ENCODE data around the gene SOX11. TPM values are rescaled to one million over a fixed set of nuclear protein-coding genes. Genes with fewer than 3 reads are reported as not detected.
"Not testable (repeated sequence)": the region's sequence is repeated elsewhere in the genome, so short reads cannot be mapped to it uniquely, and the experiment has no call there.

The SOX11 gene
- polyA plus RNA-seq (2013), result not detected

GRCh38 chr2:5691985-5692529, at the start of gene SOX11:
Gene SOX11 (plus strand): TSS chr2:5692384. CDS start chr2:5692722, 338 bp downstream.
- H3K9me3 ChIP-seq (ENCODE audit: control extremely low read depth in 1 of 5, control insufficient read depth in 4 of 5, insufficient read depth in 2 of 5, low read depth in 1 of 5, low read length in 4 of 5), result peaks cover 0 to 2% (median 0%) of the 10 kb centered on the region in 5 experiments
- ChIA-PET POLR2A (no interaction called here), CTCF (no interaction called here)
- H3K27me3 ChIP-seq (replicated peaks in 2 of 5; ENCODE audit: control insufficient read depth in 4 of 5, insufficient read depth in 5 of 5, low read length in 4 of 5), result peaks cover 12 to 98% (median 38%) of the 10 kb centered on the region in 5 experiments
- peaks cover 0 to 39% (median 26%) of the 10 kb centered on the region in 4 experiments for H3K4me1 ChIP-seq (ENCODE audit: control extremely low read depth in 1 of 4, control insufficient read depth in 4 of 4, insufficient read depth in 4 of 4, low read length in 3 of 4)
- 4% methylated on average over 38 of the region's 60 CpGs for WGBS (ENCODE audit: insufficient coverage)
- H3K36me3 ChIP-seq (ENCODE audit: control insufficient read depth in 4 of 4, insufficient read depth in 4 of 4, low read length in 3 of 4), result no peaks in the 10 kb centered on the region
- peak; percentile 43 to 71 (median 63) for DNase-seq
- peak within 1 kb of the TSS in 4 of 7 experiments; percentile 10 to 36 (median 28) for H3K4me3 ChIP-seq (ENCODE audit: control insufficient read depth in 1 of 7, extremely low read depth in 1 of 7, insufficient read depth in 4 of 7, low read depth in 2 of 7, low read length in 6 of 7)
- no peak within 1 kb of the TSS for H3K27ac ChIP-seq (ENCODE audit: insufficient read depth in 1 of 2, low read depth in 1 of 2, low read length in 2 of 2, poor library complexity in 1 of 2, severe bottlenecking in 2 of 2)

GRCh38 chr2:5652734-5653133, 39.5 kb upstream of the SOX11 start:
- POLR2A ChIA-PET; H3K4me1 ChIP-seq (ENCODE audit: control extremely low read depth in 1 of 4, control insufficient read depth in 4 of 4, insufficient read depth in 4 of 4, low read length in 3 of 4); DNase-seq; CTCF ChIA-PET; H3K4me3 ChIP-seq (ENCODE audit: control insufficient read depth in 1 of 7, extremely low read depth in 1 of 7, insufficient read depth in 4 of 7, low read depth in 2 of 7, low read length in 6 of 7); H3K36me3 ChIP-seq (ENCODE audit: control insufficient read depth in 4 of 4, insufficient read depth in 4 of 4, low read length in 3 of 4); H3K27ac ChIP-seq (ENCODE audit: insufficient read depth in 1 of 2, low read depth in 1 of 2, low read length in 2 of 2, poor library complexity in 1 of 2, severe bottlenecking in 2 of 2); H3K9me3 ChIP-seq (ENCODE audit: control extremely low read depth in 1 of 5, control insufficient read depth in 4 of 5, insufficient read depth in 2 of 5, low read depth in 1 of 5, low read length in 4 of 5); H3K27me3 ChIP-seq (replicated peaks in 2 of 5; ENCODE audit: control insufficient read depth in 4 of 5, insufficient read depth in 5 of 5, low read length in 4 of 5): not testable (repeated sequence)
- no CpG with 5 or more reads among the region's 2 CpGs for WGBS (ENCODE audit: insufficient coverage)

GRCh38 chr2:5653756-5654155, 38.4 kb upstream of the SOX11 start:
- H3K36me3 ChIP-seq (ENCODE audit: control insufficient read depth in 4 of 4, insufficient read depth in 4 of 4, low read length in 3 of 4); CTCF ChIA-PET; DNase-seq; H3K4me1 ChIP-seq (ENCODE audit: control extremely low read depth in 1 of 4, control insufficient read depth in 4 of 4, insufficient read depth in 4 of 4, low read length in 3 of 4); H3K27me3 ChIP-seq (replicated peaks in 2 of 5; ENCODE audit: control insufficient read depth in 4 of 5, insufficient read depth in 5 of 5, low read length in 4 of 5); H3K27ac ChIP-seq (ENCODE audit: insufficient read depth in 1 of 2, low read depth in 1 of 2, low read length in 2 of 2, poor library complexity in 1 of 2, severe bottlenecking in 2 of 2); POLR2A ChIA-PET; H3K4me3 ChIP-seq (ENCODE audit: control insufficient read depth in 1 of 7, extremely low read depth in 1 of 7, insufficient read depth in 4 of 7, low read depth in 2 of 7, low read length in 6 of 7); H3K9me3 ChIP-seq (ENCODE audit: control extremely low read depth in 1 of 5, control insufficient read depth in 4 of 5, insufficient read depth in 2 of 5, low read depth in 1 of 5, low read length in 4 of 5): not testable (repeated sequence)
- WGBS (ENCODE audit: insufficient coverage), result 90% methylated on average over 2 of the region's 4 CpGs

- Histone ChIP-seq H3K4me3 (ENCODE audit: control insufficient read depth in 1 of 7, extremely low read depth in 1 of 7, insufficient read depth in 4 of 7, low read depth in 2 of 7, low read length in 6 of 7) (no peak overlapping the region), H3K9me3 (ENCODE audit: control extremely low read depth in 1 of 5, control insufficient read depth in 4 of 5, insufficient read depth in 2 of 5, low read depth in 1 of 5, low read length in 4 of 5) (no peaks in the 10 kb centered on the region), H3K27ac (ENCODE audit: insufficient read depth in 1 of 2, low read depth in 1 of 2, low read length in 2 of 2, poor library complexity in 1 of 2, severe bottlenecking in 2 of 2) (no peak overlapping the region), H3K36me3 (ENCODE audit: control insufficient read depth in 4 of 4, insufficient read depth in 4 of 4, low read length in 3 of 4) (no peaks in the 10 kb centered on the region), H3K4me1 (ENCODE audit: control extremely low read depth in 1 of 4, control insufficient read depth in 4 of 4, insufficient read depth in 4 of 4, low read length in 3 of 4) (no peaks in the 10 kb centered on the region), H3K27me3 (replicated peaks in 2 of 5; ENCODE audit: control insufficient read depth in 4 of 5, insufficient read depth in 5 of 5, low read length in 4 of 5) (peaks cover 0 to 2% (median 0%) of the 10 kb centered on the region in 5 experiments)
- CTCF ChIA-PET, result no interaction called here
- WGBS (ENCODE audit: insufficient coverage), result 100% methylated on average over 1 of the region's 4 CpGs
- DNase-seq, result no peak
- POLR2A ChIA-PET, result no interaction called here
These were observed 35.0 kb upstream of the SOX11 start for GRCh38 chr2:5657231-5657630.

GRCh38 chr2:5660591-5660990, 31.6 kb upstream of the SOX11 start:
- POLR2A ChIA-PET, result no interaction called here

GRCh38 chr2:5661362-5661761, 30.8 kb upstream of the SOX11 start:
- DNase-seq, result no peak
- no peaks in the 10 kb centered on the region for H3K9me3 ChIP-seq (ENCODE audit: control extremely low read depth in 1 of 5, control insufficient read depth in 4 of 5, insufficient read depth in 2 of 5, low read depth in 1 of 5, low read length in 4 of 5)
- H3K36me3 ChIP-seq (ENCODE audit: control insufficient read depth in 4 of 4, insufficient read depth in 4 of 4, low read length in 3 of 4), result no peaks in the 10 kb centered on the region
- H3K27me3 ChIP-seq (replicated peaks in 2 of 5; ENCODE audit: control insufficient read depth in 4 of 5, insufficient read depth in 5 of 5, low read length in 4 of 5), result peaks cover 0 to 2% (median 0%) of the 10 kb centered on the region in 5 experiments
- WGBS (ENCODE audit: insufficient coverage), result 85% methylated on average over 5 of the region's 5 CpGs
- H3K4me3 ChIP-seq (ENCODE audit: control insufficient read depth in 1 of 7, extremely low read depth in 1 of 7, insufficient read depth in 4 of 7, low read depth in 2 of 7, low read length in 6 of 7), result no peak overlapping the region
- H3K27ac ChIP-seq (ENCODE audit: insufficient read depth in 1 of 2, low read depth in 1 of 2, low read length in 2 of 2, poor library complexity in 1 of 2, severe bottlenecking in 2 of 2), result no peak overlapping the region
- no peaks in the 10 kb centered on the region for H3K4me1 ChIP-seq (ENCODE audit: control extremely low read depth in 1 of 4, control insufficient read depth in 4 of 4, insufficient read depth in 4 of 4, low read length in 3 of 4)
- POLR2A ChIA-PET, result no interaction called here
- CTCF ChIA-PET, result no interaction called here

More at GRCh38 chr2:5660591-5660990, 31.6 kb upstream of the SOX11 start:
- H3K4me1 ChIP-seq (ENCODE audit: control extremely low read depth in 1 of 4, control insufficient read depth in 4 of 4, insufficient read depth in 4 of 4, low read length in 3 of 4), result no peaks in the 10 kb centered on the region
- WGBS (ENCODE audit: insufficient coverage), result 84% methylated on average over 3 of the region's 3 CpGs
- CTCF ChIA-PET, result no interaction called here
- H3K36me3 ChIP-seq (ENCODE audit: control insufficient read depth in 4 of 4, insufficient read depth in 4 of 4, low read length in 3 of 4), result no peaks in the 10 kb centered on the region
- H3K27ac ChIP-seq (ENCODE audit: insufficient read depth in 1 of 2, low read depth in 1 of 2, low read length in 2 of 2, poor library complexity in 1 of 2, severe bottlenecking in 2 of 2), result no peak overlapping the region
- peaks cover 0 to 2% (median 0%) of the 10 kb centered on the region in 5 experiments for H3K27me3 ChIP-seq (replicated peaks in 2 of 5; ENCODE audit: control insufficient read depth in 4 of 5, insufficient read depth in 5 of 5, low read length in 4 of 5)
- H3K4me3 ChIP-seq (ENCODE audit: control insufficient read depth in 1 of 7, extremely low read depth in 1 of 7, insufficient read depth in 4 of 7, low read depth in 2 of 7, low read length in 6 of 7), result no peak overlapping the region
- no peaks in the 10 kb centered on the region for H3K9me3 ChIP-seq (ENCODE audit: control extremely low read depth in 1 of 5, control insufficient read depth in 4 of 5, insufficient read depth in 2 of 5, low read depth in 1 of 5, low read length in 4 of 5)
- no peak for DNase-seq

GRCh38 chr2:5664278-5664681, 27.9 kb upstream of the SOX11 start:
- no peaks in the 10 kb centered on the region for H3K9me3 ChIP-seq (ENCODE audit: control extremely low read depth in 1 of 5, control insufficient read depth in 4 of 5, insufficient read depth in 2 of 5, low read depth in 1 of 5, low read length in 4 of 5)
- WGBS (ENCODE audit: insufficient coverage), result 97% methylated on average over 3 of the region's 4 CpGs

More at GRCh38 chr2:5664278-5664681, 27.9 kb upstream of the SOX11 start:
- Histone ChIP-seq H3K4me1 (ENCODE audit: control extremely low read depth in 1 of 4, control insufficient read depth in 4 of 4, insufficient read depth in 4 of 4, low read length in 3 of 4) (no peaks in the 10 kb centered on the region), H3K36me3 (ENCODE audit: control insufficient read depth in 4 of 4, insufficient read depth in 4 of 4, low read length in 3 of 4) (no peaks in the 10 kb centered on the region), H3K27me3 (replicated peaks in 2 of 5; ENCODE audit: control insufficient read depth in 4 of 5, insufficient read depth in 5 of 5, low read length in 4 of 5) (peaks cover 0 to 4% (median 1%) of the 10 kb centered on the region in 5 experiments), H3K4me3 (ENCODE audit: control insufficient read depth in 1 of 7, extremely low read depth in 1 of 7, insufficient read depth in 4 of 7, low read depth in 2 of 7, low read length in 6 of 7) (no peak overlapping the region), H3K27ac (ENCODE audit: insufficient read depth in 1 of 2, low read depth in 1 of 2, low read length in 2 of 2, poor library complexity in 1 of 2, severe bottlenecking in 2 of 2) (no peak overlapping the region)
- DNase-seq, result no peak
- ChIA-PET CTCF (no interaction called here), POLR2A (no interaction called here)

Data from common myeloid progenitor, CD34-positive (primary cell).